SK-N-SH (cell line): ENCODE measurements around the gene MYO16. TPM values are rescaled to one million over a fixed set of nuclear protein-coding genes. Genes with fewer than 3 reads are reported as not detected.

ENCODE experiments used
- CTCF ChIA-PET: fragments of 300-600, 350-600 bp; formaldehyde crosslinking; extraction: SDS; loops from one replicate; lab custom pipeline; 2021; lab: Yijun Ruan, JAX
- POLR2A ChIA-PET: fragments of 350-600 bp; sonication (Branson Sonifier 250); formaldehyde crosslinking; extraction: SDS; loops from one replicate; lab custom pipeline; 2020; ENCODE audit warnings: antibody characterized with exemption, inconsistent platforms; lab: Yijun Ruan, JAX
- DNase-seq: peaks from one replicate; pipeline ENCODE4 v3.0.0; 2012
- H2AFZ ChIP-seq: fragments of 200-600 bp; sonication (generic); 2 replicates; pipeline ENCODE4 v1.8.1; 2016; ENCODE audit warnings: antibody characterized with exemption, mild to moderate bottlenecking, low read depth
- H3F3A ChIP-seq: fragments of 200-600 bp; sonication (generic); replicated peaks from 2 replicates; pipeline ENCODE3; 2016; ENCODE audit warnings: antibody characterized with exemption, mild to moderate bottlenecking; ENCODE audit not compliant: insufficient read depth
- H3K27ac ChIP-seq, 2 experiments: fragments of 200-500 bp in 1 of 2; fragments of 200-600 bp in 1 of 2; sonication (Bioruptor generic) in 1 of 2; sonication (generic), shearing (Covaris generic) in 1 of 2; 2 replicates each; pipeline versions ENCODE4 v1.5.1 to v1.6.1; 2014 to 2016; ENCODE audit warnings: low read depth in 2 of 2, inconsistent platforms in 1 of 2, low read length in 1 of 2, mild to moderate bottlenecking in 1 of 2, mixed read lengths in 1 of 2
- H3K27me3 ChIP-seq: fragments of 200-600 bp; sonication (generic), shearing (Covaris generic); 2 replicates; pipeline ENCODE4 v1.6.1; 2016; ENCODE audit warnings: mixed run types; ENCODE audit not compliant: insufficient read depth
- H3K36me3 ChIP-seq, 2 experiments: fragments of 200-500 bp in 1 of 2; fragments of 200-600 bp in 1 of 2; sonication (Bioruptor generic) in 1 of 2; sonication (generic) in 1 of 2; replicated peaks in 1 of 2; 2 replicates each; pipeline versions ENCODE3 to v1.5.1; 2014 to 2016; ENCODE audit warnings: low read length in 1 of 2, mild to moderate bottlenecking in 1 of 2; ENCODE audit not compliant: insufficient read depth in 2 of 2, control insufficient read depth in 1 of 2
- H3K4me1 ChIP-seq, 2 experiments: fragments of 200-500 bp in 1 of 2; fragments of 200-600 bp in 1 of 2; sonication (Bioruptor generic) in 1 of 2; sonication (generic), shearing (Covaris generic) in 1 of 2; 2 replicates each; pipeline versions ENCODE4 v1.5.1 to v1.6.1; 2014 to 2016; ENCODE audit warnings: low read depth in 1 of 2, low read length in 1 of 2, mixed run types in 1 of 2; ENCODE audit not compliant: insufficient read depth in 2 of 2, control insufficient read depth in 1 of 2
- H3K4me2 ChIP-seq: fragments of 200-600 bp; sonication (generic), shearing (Covaris generic); 2 replicates; pipeline ENCODE4 v1.6.1; 2017; ENCODE audit warnings: mixed run types
- H3K4me3 ChIP-seq, 2 experiments: fragments of 200-500 bp in 1 of 2; fragments of 200-600 bp in 1 of 2; sonication (Bioruptor generic) in 1 of 2; sonication (generic), shearing (Covaris generic) in 1 of 2; 2 replicates each; pipeline versions ENCODE4 v1.5.1 to v1.8.1; 2014 to 2016; ENCODE audit warnings: low read depth in 2 of 2, inconsistent platforms in 1 of 2, low read length in 1 of 2, mild to moderate bottlenecking in 1 of 2, mixed read lengths in 1 of 2, moderate library complexity in 1 of 2
- H3K79me2 ChIP-seq: fragments of 200-600 bp; sonication (generic); 2 replicates; pipeline ENCODE4 v1.8.1; 2017; ENCODE audit warnings: mild to moderate bottlenecking; ENCODE audit not compliant: insufficient read depth
- H3K9ac ChIP-seq: fragments of 200-600 bp; sonication (generic); 2 replicates; pipeline ENCODE4 v1.6.1; 2017; ENCODE audit warnings: mixed run types
- H3K9me2 ChIP-seq: fragments of 200-600 bp; sonication (generic); 2 replicates; pipeline ENCODE4 v1.6.1; 2017; ENCODE audit warnings: mixed run types
- H3K9me3 ChIP-seq: fragments of 200-600 bp; sonication (generic); 2 replicates; pipeline ENCODE4 v1.6.1; 2017; ENCODE audit warnings: mixed run types, mild to moderate bottlenecking, moderate library complexity
- H4K20me1 ChIP-seq: fragments of 200-600 bp; sonication (generic); 2 replicates; pipeline ENCODE4 v1.6.1; 2017; ENCODE audit warnings: mild to moderate bottlenecking, mixed run types; ENCODE audit not compliant: insufficient read depth
- ELF1 ChIP-seq: IDR thresholded peaks from 2 replicates; pipeline ENCODE4 v1.4.0; 2012
- EP300 ChIP-seq, 2 experiments: IDR thresholded peaks; 2 replicates each; pipeline versions ENCODE4 v1.4.0 to v1.6.1; 2012; ENCODE audit warnings: borderline replicate concordance in 1 of 2, low read depth in 1 of 2, low read length in 1 of 2
- EZH2phosphoT487 ChIP-seq: fragments of 200-600 bp; sonication (generic); IDR thresholded peaks from 2 replicates; pipeline ENCODE4 v1.6.1; 2017; ENCODE audit warnings: low read depth, mixed run types, mild to moderate bottlenecking, antibody characterized with exemption, moderate library complexity, borderline replicate concordance
- JUND ChIP-seq: IDR thresholded peaks from 2 replicates; pipeline ENCODE4 v1.4.0; 2012
- NFIC ChIP-seq: IDR thresholded peaks from 2 replicates; pipeline ENCODE4 v1.4.0; 2012; ENCODE audit warnings: borderline replicate concordance
- RAD21 ChIP-seq: IDR thresholded peaks from 2 replicates; pipeline ENCODE4 v1.6.1; 2012; ENCODE audit warnings: mild to moderate bottlenecking, low read length
- RCOR1 ChIP-seq: fragments of 150-350 bp; IDR thresholded peaks from 2 replicates; pipeline ENCODE4 v1.6.1; 2017; ENCODE audit warnings: antibody characterized with exemption, low read length
- SIN3A ChIP-seq: IDR thresholded peaks from 2 replicates; pipeline ENCODE4 v1.6.1; 2012; ENCODE audit warnings: low read depth, mild to moderate bottlenecking, low read length, moderate library complexity, borderline replicate concordance
- TCF12 ChIP-seq: IDR thresholded peaks from 2 replicates; pipeline ENCODE4 v1.4.0; 2012
- TEAD4 ChIP-seq: IDR thresholded peaks from 2 replicates; pipeline ENCODE4 v1.4.0; 2012; ENCODE audit warnings: mild to moderate bottlenecking, borderline replicate concordance; ENCODE audit not compliant: insufficient read depth
- YY1 ChIP-seq: IDR thresholded peaks from 2 replicates; pipeline ENCODE4 v1.4.0; 2012; ENCODE audit warnings: low read depth, mild to moderate bottlenecking
- WGBS: methylation state at CpG from one replicate; pipeline ENCODE4 v1.1.6; 2017; ENCODE audit warnings: low lambda C conversion rate; 5-methylcytosine and 5-hydroxymethylcytosine counted together
- polyA plus RNA-seq, 3 experiments: library from polyadenylated mRNA; depleted of rRNA; stranded (reverse); fragments of >200 nt; gene quantifications; 2 replicates each; pipeline ENCODE4 v1.2.3, GENCODE V29; 2012
- TF ChIP-seq, protein P1 (sequence below): fragments of 150-350 bp; IDR thresholded peaks from 2 replicates; pipeline ENCODE4 v1.6.1; 2017; ENCODE audit warnings: antibody characterized with exemption, low read length, low read depth, borderline replicate concordance
- TF ChIP-seq, protein P2 (sequence below): IDR thresholded peaks from 2 replicates; pipeline ENCODE4; 2012
- TF ChIP-seq, protein P3 (sequence below): IDR thresholded peaks from 2 replicates; pipeline ENCODE4 v1.6.1; 2012; ENCODE audit warnings: mild to moderate bottlenecking, low read depth, low read length, moderate library complexity

MYO16 gene
- polyA plus RNA-seq, 1 of the 3 experiments (the other 2 are of a cell fraction) = 0.07 TPM

DNA sequence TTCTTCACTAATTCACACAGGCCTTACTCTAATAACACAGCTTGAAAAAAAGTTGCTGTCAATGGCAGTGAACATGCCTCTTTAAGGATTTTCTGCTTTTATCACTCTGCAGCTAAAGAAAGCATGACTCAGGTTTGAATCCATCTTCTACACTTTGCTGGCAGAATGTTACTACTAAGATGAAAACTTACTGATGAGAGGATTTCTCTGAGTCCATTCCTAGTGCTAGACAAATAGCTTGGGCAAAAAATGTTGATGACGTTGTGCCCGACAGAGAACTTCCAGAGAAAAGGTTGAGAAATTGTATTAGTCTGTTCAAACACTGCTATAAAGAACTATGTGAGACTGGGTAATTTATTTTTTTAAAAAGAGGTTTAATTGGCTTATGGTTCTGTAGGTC, 585.0 kb downstream of the MYO16 start:
- H3F3A ChIP-seq = no peaks in the 10 kb centered on the region
- no peak overlapping the region for H3K4me3 ChIP-seq
- CTCF ChIA-PET = interaction anchor here (1.4 kb wide), 1 partner anchor 68 kb away, joined by 3 read pairs; no protein-coding TSS in a partner anchor
- no peak overlapping the region for H3K27ac ChIP-seq
- no peaks in the 10 kb centered on the region for H3K27me3 ChIP-seq
- POLR2A ChIA-PET = no interaction called here
- no peak overlapping the region for H2AFZ ChIP-seq
- TF ChIP-seq, protein P1, sequence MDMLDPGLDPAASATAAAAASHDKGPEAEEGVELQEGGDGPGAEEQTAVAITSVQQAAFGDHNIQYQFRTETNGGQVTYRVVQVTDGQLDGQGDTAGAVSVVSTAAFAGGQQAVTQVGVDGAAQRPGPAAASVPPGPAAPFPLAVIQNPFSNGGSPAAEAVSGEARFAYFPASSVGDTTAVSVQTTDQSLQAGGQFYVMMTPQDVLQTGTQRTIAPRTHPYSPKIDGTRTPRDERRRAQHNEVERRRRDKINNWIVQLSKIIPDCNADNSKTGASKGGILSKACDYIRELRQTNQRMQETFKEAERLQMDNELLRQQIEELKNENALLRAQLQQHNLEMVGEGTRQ = no peak
- TF ChIP-seq SIN3A (no peak), RCOR1 (no peak), TEAD4 (no peak), RAD21 (no peak), YY1 (no peak), TCF12 (no peak), NFIC (no peak), EP300 (IDR thresholded peaks at IDR 0.05; ENCODE audit: borderline replicate concordance in 1 of 2, low read depth in 1 of 2, low read length in 1 of 2) (no peak), JUND (no peak), ELF1 (no peak), EZH2phosphoT487 (no peak)
- TF ChIP-seq, protein P2, sequence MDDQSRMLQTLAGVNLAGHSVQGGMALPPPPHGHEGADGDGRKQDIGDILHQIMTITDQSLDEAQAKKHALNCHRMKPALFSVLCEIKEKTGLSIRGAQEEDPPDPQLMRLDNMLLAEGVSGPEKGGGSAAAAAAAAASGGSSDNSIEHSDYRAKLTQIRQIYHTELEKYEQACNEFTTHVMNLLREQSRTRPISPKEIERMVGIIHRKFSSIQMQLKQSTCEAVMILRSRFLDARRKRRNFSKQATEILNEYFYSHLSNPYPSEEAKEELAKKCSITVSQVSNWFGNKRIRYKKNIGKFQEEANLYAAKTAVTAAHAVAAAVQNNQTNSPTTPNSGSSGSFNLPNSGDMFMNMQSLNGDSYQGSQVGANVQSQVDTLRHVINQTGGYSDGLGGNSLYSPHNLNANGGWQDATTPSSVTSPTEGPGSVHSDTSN = no peak
- TF ChIP-seq, protein P3, sequence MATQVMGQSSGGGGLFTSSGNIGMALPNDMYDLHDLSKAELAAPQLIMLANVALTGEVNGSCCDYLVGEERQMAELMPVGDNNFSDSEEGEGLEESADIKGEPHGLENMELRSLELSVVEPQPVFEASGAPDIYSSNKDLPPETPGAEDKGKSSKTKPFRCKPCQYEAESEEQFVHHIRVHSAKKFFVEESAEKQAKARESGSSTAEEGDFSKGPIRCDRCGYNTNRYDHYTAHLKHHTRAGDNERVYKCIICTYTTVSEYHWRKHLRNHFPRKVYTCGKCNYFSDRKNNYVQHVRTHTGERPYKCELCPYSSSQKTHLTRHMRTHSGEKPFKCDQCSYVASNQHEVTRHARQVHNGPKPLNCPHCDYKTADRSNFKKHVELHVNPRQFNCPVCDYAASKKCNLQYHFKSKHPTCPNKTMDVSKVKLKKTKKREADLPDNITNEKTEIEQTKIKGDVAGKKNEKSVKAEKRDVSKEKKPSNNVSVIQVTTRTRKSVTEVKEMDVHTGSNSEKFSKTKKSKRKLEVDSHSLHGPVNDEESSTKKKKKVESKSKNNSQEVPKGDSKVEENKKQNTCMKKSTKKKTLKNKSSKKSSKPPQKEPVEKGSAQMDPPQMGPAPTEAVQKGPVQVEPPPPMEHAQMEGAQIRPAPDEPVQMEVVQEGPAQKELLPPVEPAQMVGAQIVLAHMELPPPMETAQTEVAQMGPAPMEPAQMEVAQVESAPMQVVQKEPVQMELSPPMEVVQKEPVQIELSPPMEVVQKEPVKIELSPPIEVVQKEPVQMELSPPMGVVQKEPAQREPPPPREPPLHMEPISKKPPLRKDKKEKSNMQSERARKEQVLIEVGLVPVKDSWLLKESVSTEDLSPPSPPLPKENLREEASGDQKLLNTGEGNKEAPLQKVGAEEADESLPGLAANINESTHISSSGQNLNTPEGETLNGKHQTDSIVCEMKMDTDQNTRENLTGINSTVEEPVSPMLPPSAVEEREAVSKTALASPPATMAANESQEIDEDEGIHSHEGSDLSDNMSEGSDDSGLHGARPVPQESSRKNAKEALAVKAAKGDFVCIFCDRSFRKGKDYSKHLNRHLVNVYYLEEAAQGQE = no peak
- TF ChIP-seq, all 33 proteins: peak for 0
- no peaks in the 10 kb centered on the region for H3K36me3 ChIP-seq
- no peaks in the 10 kb centered on the region for H4K20me1 ChIP-seq
- H3K4me2 ChIP-seq = no peak overlapping the region
- no peaks in the 10 kb centered on the region for H3K79me2 ChIP-seq
- H3K9me2 ChIP-seq = no peaks in the 10 kb centered on the region; the same call in 1 of the 2 replicates
- no peak for DNase-seq
- no peak overlapping the region for H3K9ac ChIP-seq
- H3K4me1 ChIP-seq = peaks cover 0 to 5% of the 10 kb centered on the region in 2 experiments; a peak in 2 of 4 replicates
- WGBS = 95% methylated on average over 2 of the region's 2 CpGs
- H3K9me3 ChIP-seq = no peaks in the 10 kb centered on the region
